ENCODE measurements around the gene PODXL2.

The PODXL2 gene

DNA sequence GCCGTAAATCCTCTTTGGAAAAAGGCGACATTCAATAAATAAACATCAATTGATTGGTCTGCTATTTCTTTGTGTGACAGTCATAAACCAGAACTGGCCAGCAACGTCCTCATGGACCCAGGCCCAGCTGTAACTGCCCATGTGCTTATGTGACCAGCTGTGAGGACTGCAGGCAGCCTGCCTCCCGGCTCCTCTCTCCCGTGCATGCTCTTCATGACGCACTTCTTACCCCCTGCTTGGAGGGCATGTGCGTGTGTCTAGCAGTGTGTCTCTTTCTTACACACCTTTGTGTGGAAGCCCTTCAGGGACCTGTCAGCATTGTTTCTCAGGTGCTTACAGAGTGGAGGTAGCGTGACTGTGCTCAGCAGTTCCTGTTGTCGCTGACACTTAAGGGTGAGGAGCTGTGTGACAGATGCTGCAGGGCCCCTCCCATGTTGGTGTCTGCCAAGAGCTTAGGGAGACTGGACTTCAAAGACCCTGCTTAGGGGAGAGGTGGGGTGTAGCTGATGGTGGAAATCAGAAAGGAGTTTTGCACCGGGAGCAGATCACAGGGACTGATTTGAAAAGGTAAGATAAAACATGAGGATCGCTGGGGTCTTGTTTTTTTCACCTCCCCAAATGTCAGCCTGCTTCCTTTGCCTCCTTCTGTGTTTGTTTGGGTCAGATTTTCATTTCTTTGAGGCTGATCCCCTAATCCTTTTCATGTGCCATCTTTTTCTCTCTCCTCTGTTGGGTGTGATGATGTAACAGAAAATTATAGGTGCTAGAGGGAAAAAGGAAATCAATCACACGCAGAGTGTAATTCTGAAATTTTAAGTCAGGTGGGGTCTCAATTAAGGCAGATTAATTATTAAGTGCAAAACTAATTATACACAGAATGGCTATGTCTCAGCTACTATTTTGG, 2.1 kb downstream of the PODXL2 start:
- Histone ChIP-seq H3K36me3 (ENCODE audit: control insufficient read depth, insufficient read depth, low read length) (no peaks in the 10 kb centered on the region), H3K27ac (ENCODE audit: low read depth, low read length) (no peak overlapping the region), H3K4me3 (ENCODE audit: low read depth, low read length) (no peak overlapping the region), H3K4me1 (ENCODE audit: control insufficient read depth, insufficient read depth, low read length) (peaks cover 10% of the 10 kb centered on the region), H3K9me3 (ENCODE audit: control insufficient read depth, insufficient read depth, low read length) (0 out of 2 replicates have a peak, but pooled peaks cover 5% of the 10 kb centered on the region), H3K27me3 (ENCODE audit: control insufficient read depth, insufficient read depth, low read length) (peaks cover 38% of the 10 kb centered on the region), H3K9ac (ENCODE audit: low read depth, low read length) (no peak overlapping the region)

- peaks cover 29% of the 10 kb centered on the region for H3K27me3 ChIP-seq (ENCODE audit: control insufficient read depth, insufficient read depth, low read length)
- H3K9me3 ChIP-seq (ENCODE audit: control insufficient read depth, insufficient read depth, low read length), result 0 out of 2 replicates have a peak, but pooled peaks cover 5% of the 10 kb centered on the region
- H3K9ac ChIP-seq (ENCODE audit: low read depth, low read length), result no peak overlapping the region
Observed at GRCh38 chr3:127632035-127632820, 3.2 kb downstream of the PODXL2 start.

DNA sequence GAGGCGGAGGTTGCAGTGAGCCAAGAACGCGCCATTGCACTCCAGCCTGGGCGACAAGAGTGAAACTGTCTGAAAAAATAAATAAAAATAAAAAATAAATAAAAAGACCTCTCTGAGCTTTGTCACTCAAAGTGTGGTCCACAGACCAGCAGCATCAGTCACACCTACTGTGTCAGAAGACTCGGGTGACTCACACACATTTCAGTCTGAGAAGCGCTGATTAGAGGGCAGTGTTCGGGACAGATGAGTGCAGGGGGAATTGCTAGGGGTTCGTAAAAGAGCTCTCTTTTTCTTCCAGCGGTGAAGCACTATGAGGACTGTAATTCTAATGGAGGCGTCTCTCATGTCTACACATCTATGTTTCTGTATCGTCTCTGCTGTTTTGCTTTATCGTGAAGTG, 5.7 kb downstream of the PODXL2 start:
- Histone ChIP-seq H3K4me3 (ENCODE audit: low read depth, low read length) (no peak overlapping the region), H3K9me3 (ENCODE audit: control insufficient read depth, insufficient read depth, low read length) (no peaks in the 10 kb centered on the region), H3K36me3 (ENCODE audit: control insufficient read depth, insufficient read depth, low read length) (no peaks in the 10 kb centered on the region), H3K4me1 (ENCODE audit: control insufficient read depth, insufficient read depth, low read length) (peaks cover 10% of the 10 kb centered on the region), H3K27ac (ENCODE audit: low read depth, low read length) (no peak overlapping the region), H3K27me3 (ENCODE audit: control insufficient read depth, insufficient read depth, low read length) (peaks cover 10% of the 10 kb centered on the region), H3K9ac (ENCODE audit: low read depth, low read length) (no peak overlapping the region)

More at GRCh38 chr3:127632035-127632820, 3.2 kb downstream of the PODXL2 start:
- no peak overlapping the region for H3K4me3 ChIP-seq (ENCODE audit: low read depth, low read length)
- H3K27ac ChIP-seq (ENCODE audit: low read depth, low read length), result no peak overlapping the region
- peaks cover 10% of the 10 kb centered on the region for H3K4me1 ChIP-seq (ENCODE audit: control insufficient read depth, insufficient read depth, low read length)
- no peaks in the 10 kb centered on the region for H3K36me3 ChIP-seq (ENCODE audit: control insufficient read depth, insufficient read depth, low read length)

DNA sequence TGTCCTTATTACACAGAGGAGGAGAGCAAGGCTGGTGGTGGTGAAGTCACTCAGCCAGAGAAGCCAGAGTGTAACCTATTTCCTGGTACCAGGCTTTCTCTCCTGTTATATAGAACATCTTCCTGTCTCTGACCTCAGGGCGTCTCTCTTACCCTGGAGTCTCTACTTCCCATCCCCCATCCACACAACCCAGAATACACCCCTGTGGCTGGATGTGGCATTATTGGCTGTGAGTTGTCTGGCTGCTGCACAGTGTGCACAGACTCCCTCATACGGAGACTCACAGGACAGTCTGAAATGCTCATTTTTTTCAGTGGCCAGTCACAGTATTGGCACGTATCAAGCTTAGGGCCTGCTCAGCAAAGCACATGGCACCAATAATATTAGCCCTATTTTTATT, 8.6 kb downstream of the PODXL2 start:
- Histone ChIP-seq H3K36me3 (ENCODE audit: control insufficient read depth, insufficient read depth, low read length) (no peaks in the 10 kb centered on the region), H3K4me1 (ENCODE audit: control insufficient read depth, insufficient read depth, low read length) (peaks cover 10% of the 10 kb centered on the region), H3K27ac (ENCODE audit: low read depth, low read length) (no peak overlapping the region), H3K9ac (ENCODE audit: low read depth, low read length) (no peak overlapping the region), H3K9me3 (ENCODE audit: control insufficient read depth, insufficient read depth, low read length) (no peaks in the 10 kb centered on the region), H3K27me3 (ENCODE audit: control insufficient read depth, insufficient read depth, low read length) (no peaks in the 10 kb centered on the region), H3K4me3 (ENCODE audit: low read depth, low read length) (no peak overlapping the region)

DNA sequence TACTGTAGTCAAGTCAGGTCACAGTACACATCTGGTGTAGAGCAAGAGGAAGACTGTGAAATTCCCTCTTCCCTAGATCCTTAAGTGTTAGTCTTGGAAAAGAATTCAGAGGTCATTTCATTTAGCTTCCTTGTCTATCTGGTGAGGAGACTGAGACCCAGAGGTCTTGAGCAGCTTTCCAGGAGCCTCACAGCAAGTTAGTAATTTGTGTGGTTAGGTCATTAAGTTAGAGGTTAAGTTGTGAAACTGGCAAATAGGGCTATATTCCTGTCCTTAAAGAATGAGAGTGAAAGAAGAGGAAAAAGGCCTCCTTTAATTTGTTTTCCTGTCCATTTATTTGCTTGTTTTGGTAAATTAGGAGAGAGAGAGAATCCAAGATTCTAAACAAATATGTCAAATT, 9.0 kb downstream of the PODXL2 start:
- Histone ChIP-seq H3K36me3 (ENCODE audit: control insufficient read depth, insufficient read depth, low read length) (no peaks in the 10 kb centered on the region), H3K9me3 (ENCODE audit: control insufficient read depth, insufficient read depth, low read length) (no peaks in the 10 kb centered on the region), H3K4me1 (ENCODE audit: control insufficient read depth, insufficient read depth, low read length) (peaks cover 10% of the 10 kb centered on the region), H3K9ac (ENCODE audit: low read depth, low read length) (no peak overlapping the region), H3K27me3 (ENCODE audit: control insufficient read depth, insufficient read depth, low read length) (no peaks in the 10 kb centered on the region), H3K4me3 (ENCODE audit: low read depth, low read length) (no peak overlapping the region), H3K27ac (ENCODE audit: low read depth, low read length) (no peak overlapping the region)

DNA sequence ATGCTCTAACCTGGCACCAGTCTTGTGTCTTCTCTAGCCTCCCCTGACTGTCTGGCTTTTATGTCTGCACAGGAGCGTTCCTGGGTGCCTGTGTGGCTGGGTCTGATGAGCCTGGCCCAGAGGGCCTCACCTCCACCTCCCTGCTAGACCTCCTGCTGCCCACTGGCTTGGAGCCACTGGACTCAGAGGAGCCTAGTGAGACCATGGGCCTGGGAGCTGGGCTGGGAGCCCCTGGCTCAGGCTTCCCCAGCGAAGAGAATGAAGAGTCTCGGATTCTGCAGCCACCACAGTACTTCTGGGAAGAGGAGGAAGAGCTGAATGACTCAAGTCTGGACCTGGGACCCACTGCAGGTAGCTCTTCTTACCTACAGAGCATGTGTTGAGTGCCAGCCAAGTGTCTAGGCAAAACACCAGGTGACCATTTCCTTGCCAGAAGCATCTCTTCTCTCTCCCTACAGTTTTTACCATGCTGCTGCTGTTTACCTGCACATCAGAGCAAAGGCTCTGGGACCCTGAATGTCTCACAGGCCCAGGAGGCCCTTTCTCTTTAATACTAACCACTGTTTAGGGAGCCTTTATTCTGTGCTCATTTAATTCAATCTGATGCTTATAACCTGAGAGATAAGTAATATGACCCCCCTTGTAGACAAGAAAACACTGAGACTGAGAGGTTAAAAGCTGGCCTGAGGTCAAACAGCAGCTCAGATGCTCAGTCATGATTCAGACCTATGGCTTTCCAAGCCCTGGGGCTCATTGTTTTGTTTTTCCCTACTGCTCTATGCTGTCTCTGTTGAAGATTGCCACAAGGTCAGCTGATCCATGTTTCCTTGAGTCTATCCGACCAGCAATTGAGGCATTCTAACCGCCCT, 10.4 kb downstream of the PODXL2 start:
- Histone ChIP-seq H3K27me3 (ENCODE audit: control insufficient read depth, insufficient read depth, low read length) (no peaks in the 10 kb centered on the region), H3K4me1 (ENCODE audit: control insufficient read depth, insufficient read depth, low read length) (no peaks in the 10 kb centered on the region), H3K4me3 (ENCODE audit: low read depth, low read length) (no peak overlapping the region), H3K36me3 (ENCODE audit: control insufficient read depth, insufficient read depth, low read length) (no peaks in the 10 kb centered on the region), H3K9ac (ENCODE audit: low read depth, low read length) (no peak overlapping the region), H3K9me3 (ENCODE audit: control insufficient read depth, insufficient read depth, low read length) (no peaks in the 10 kb centered on the region), H3K27ac (ENCODE audit: low read depth, low read length) (no peak overlapping the region)

DNA sequence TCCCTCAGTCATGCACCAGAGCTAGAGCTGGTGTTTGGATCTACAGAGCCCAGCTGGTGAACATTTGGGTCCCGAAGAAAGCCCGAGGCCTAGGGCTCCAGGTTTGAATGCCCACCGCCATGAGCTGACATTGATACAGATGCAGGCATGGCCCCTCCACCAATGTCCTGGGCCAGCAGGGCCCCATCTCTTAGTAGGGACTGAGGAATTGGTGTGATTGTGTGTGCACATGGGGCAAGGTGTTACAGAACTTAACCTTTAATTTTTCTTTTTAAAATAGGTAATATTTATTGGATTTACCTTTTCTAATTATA, 11.0 kb downstream of the PODXL2 start:
- H3K9ac ChIP-seq (ENCODE audit: low read depth, low read length), result no peak overlapping the region
- no peak overlapping the region for H3K27ac ChIP-seq (ENCODE audit: low read depth, low read length)
- no peaks in the 10 kb centered on the region for H3K36me3 ChIP-seq (ENCODE audit: control insufficient read depth, insufficient read depth, low read length)
- no peaks in the 10 kb centered on the region for H3K4me1 ChIP-seq (ENCODE audit: control insufficient read depth, insufficient read depth, low read length)
- H3K9me3 ChIP-seq (ENCODE audit: control insufficient read depth, insufficient read depth, low read length), result no peaks in the 10 kb centered on the region
- no peaks in the 10 kb centered on the region for H3K27me3 ChIP-seq (ENCODE audit: control insufficient read depth, insufficient read depth, low read length)
- H3K4me3 ChIP-seq (ENCODE audit: low read depth, low read length), result no peak overlapping the region

DNA sequence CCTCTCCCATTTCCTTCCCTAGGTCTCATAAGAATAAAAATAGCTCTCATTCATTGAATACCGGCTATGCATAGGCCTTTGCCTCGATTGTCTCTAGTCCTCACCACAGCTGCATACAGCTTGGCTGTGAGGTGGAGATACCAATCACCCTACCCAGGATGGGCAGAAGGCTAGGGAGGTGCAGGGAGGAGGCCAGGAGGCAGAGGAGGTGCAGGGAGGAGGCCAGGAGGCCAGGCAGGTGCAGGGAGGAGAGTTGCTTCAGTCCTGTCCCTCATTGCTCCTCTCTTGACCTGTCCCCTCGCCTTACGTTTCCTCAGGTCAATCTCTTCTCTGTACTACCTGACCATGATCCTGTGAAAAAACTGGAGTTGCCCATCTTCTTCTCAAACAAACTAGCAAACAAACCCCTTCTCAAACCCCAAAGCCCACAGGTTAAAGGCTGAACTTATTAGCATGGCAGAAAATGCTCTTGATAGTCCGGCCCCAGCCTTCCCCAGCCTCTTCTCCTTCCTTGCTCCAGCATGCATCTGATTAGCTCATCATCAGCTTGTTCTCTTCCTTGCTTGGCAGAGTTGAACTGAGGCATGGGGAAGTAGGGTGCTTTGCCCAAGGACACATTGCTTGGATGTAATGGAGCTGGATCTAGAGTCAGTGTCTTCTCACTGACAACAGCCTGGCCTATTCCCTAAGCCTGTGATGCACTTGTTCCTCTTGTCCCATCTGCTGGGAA, 15.8 kb downstream of the PODXL2 start:
- Histone ChIP-seq H3K27me3 (ENCODE audit: control insufficient read depth, insufficient read depth, low read length) (no peaks in the 10 kb centered on the region), H3K4me1 (ENCODE audit: control insufficient read depth, insufficient read depth, low read length) (no peaks in the 10 kb centered on the region), H3K4me3 (ENCODE audit: low read depth, low read length) (no peak overlapping the region), H3K36me3 (ENCODE audit: control insufficient read depth, insufficient read depth, low read length) (no peaks in the 10 kb centered on the region), H3K9ac (ENCODE audit: low read depth, low read length) (no peak overlapping the region), H3K27ac (ENCODE audit: low read depth, low read length) (no peak overlapping the region), H3K9me3 (ENCODE audit: control insufficient read depth, insufficient read depth, low read length) (no peaks in the 10 kb centered on the region)

DNA sequence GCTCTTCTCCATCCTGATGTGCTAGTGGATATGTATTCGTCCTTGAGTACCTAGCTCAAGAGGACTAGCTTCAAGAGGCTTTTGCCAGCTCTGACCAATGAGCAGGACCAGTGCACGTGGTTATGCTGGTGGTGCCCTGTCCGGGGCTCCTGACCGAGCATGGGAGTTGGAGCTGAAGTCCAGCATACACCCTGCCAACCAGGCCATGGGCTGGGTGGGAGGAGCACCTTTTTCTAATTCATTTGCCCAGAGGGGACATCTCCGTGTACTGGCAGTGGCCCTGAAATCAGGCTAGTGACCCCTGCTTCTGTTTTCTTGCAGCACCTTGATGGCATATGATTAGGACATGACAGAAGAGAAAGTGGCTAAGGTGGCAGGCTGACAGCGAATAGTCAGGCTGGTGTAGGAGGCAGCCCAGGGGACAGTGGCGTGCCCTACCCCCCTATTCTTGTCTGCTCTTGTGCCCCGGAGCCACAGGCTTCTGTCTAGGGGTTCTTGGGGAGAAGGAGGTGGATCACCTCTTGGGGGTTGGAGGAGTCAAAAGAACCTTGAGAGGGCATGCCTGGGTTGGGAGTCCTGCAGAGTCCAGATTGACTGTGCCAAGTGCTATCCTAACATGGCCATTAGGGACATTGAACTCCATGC, 16.5 kb downstream of the PODXL2 start:
- Histone ChIP-seq H3K36me3 (ENCODE audit: control insufficient read depth, insufficient read depth, low read length) (no peaks in the 10 kb centered on the region), H3K27ac (ENCODE audit: low read depth, low read length) (no peak overlapping the region), H3K4me3 (ENCODE audit: low read depth, low read length) (no peak overlapping the region), H3K4me1 (ENCODE audit: control insufficient read depth, insufficient read depth, low read length) (no peaks in the 10 kb centered on the region), H3K27me3 (ENCODE audit: control insufficient read depth, insufficient read depth, low read length) (no peaks in the 10 kb centered on the region), H3K9me3 (ENCODE audit: control insufficient read depth, insufficient read depth, low read length) (no peaks in the 10 kb centered on the region), H3K9ac (ENCODE audit: low read depth, low read length) (no peak overlapping the region)

DNA sequence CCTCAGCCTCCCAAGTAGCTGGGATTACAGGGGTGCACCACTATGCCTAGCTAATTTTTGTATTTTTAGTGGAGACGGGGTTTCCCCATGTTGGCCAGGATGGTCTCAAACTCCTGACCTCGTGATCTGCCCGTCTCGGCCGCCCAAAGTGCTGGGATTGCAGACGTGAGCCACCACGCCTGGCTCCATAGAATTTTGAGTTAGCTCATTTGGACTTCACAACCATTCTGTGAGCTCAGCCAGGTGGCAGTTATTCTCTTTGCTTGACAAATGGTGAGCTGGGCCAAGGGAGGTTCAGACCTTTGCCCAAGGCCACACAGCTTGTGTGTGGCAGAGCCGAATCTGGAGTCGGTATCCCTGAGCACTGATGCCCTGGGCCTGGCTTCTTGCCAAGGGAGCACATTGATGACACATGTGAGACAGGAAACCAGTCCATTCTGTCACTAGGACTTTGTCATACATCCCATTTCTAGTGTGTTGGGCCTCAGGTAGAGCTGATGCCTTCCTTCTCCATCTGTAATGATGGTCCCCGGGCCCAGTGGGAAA, 17.6 kb downstream of the PODXL2 start:
- no peaks in the 10 kb centered on the region for H3K4me1 ChIP-seq (ENCODE audit: control insufficient read depth, insufficient read depth, low read length)
- no peaks in the 10 kb centered on the region for H3K9me3 ChIP-seq (ENCODE audit: control insufficient read depth, insufficient read depth, low read length)
- no peaks in the 10 kb centered on the region for H3K36me3 ChIP-seq (ENCODE audit: control insufficient read depth, insufficient read depth, low read length)
- H3K27me3 ChIP-seq (ENCODE audit: control insufficient read depth, insufficient read depth, low read length), result no peaks in the 10 kb centered on the region
- H3K4me3 ChIP-seq (ENCODE audit: low read depth, low read length), result no peak overlapping the region
- H3K9ac ChIP-seq (ENCODE audit: low read depth, low read length), result no peak overlapping the region
- H3K27ac ChIP-seq (ENCODE audit: low read depth, low read length), result no peak overlapping the region
